Uterus (tissue), 2 donors: ENCODE measurements around the gene ALG1.
A peak's percentile ranks its signal among the peaks of the same experiment; 100 is the strongest.
"Not testable (repeated sequence)": the region's sequence is repeated elsewhere in the genome, so short reads cannot be mapped to it uniquely, and the experiment has no call there.

ENCODE experiments used
- POLR2A ChIP-seq, 2 donors: fragments of 450-650 bp; IDR thresholded peaks; one replicate each; pipeline ENCODE4 v1.6.1; 2016; ENCODE audit warnings: antibody characterized with exemption in 2 of 2, mild to moderate bottlenecking in 1 of 2, moderate library complexity in 1 of 2
- TF ChIP-seq, protein P1 (sequence below), 4 experiments: fragments of 200-600 bp in 2 of 4; fragments of 450-650 bp in 2 of 4; sonication (generic) in 2 of 4; IDR thresholded peaks; one replicate each; pipeline ENCODE4 v1.5.1; 2016 to 2019; ENCODE audit warnings: antibody characterized with exemption in 4 of 4, mild to moderate bottlenecking in 2 of 4, moderate library complexity in 1 of 4

DNA sequence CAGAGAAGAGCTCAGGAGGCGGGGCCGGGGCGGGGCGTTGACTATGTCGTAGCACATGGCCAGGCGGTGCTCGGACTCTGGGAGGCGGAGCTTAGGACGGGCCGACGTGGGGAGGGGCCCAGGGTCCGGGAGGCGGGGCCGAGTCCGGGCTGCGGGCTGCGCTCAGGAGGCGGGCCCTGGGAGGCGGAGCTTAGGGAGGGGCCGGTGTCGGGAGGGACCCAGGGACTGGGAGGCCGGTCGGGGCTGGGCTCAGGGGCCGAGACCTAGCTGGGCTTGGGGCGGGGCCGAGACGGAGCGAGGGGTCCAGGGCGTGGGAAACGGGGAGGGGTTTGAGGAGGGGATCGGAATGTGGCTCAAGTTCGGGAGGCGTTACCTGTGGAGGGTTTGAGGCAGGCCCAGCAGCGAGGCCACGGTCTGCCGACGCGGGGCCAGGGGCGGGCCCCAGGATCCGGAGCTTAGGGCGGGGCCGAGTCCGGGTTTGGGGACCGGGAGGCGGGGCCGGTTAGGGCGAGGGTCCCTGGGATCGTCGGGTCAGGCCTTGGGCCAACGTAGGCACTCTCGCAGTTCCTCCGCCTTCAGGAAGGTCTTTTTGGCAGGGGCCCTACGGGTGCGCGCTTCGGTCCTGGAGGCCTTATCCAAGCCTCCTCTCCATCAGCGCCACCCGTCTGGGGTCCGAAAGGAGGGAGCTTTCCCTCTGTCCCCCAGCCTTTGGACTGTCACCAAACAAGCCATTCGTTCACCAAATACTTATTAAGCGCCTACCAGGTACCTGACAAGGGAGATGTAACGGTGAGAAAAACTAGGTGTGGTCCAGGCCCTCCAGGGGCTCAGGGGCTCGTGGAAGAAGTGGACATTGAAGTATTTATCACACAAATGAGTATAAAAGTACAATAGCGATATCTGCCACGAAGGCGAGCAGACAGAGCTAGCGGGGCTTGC is 26.8 kb downstream of the ALG1 start:
- TF ChIP-seq, protein P1, sequence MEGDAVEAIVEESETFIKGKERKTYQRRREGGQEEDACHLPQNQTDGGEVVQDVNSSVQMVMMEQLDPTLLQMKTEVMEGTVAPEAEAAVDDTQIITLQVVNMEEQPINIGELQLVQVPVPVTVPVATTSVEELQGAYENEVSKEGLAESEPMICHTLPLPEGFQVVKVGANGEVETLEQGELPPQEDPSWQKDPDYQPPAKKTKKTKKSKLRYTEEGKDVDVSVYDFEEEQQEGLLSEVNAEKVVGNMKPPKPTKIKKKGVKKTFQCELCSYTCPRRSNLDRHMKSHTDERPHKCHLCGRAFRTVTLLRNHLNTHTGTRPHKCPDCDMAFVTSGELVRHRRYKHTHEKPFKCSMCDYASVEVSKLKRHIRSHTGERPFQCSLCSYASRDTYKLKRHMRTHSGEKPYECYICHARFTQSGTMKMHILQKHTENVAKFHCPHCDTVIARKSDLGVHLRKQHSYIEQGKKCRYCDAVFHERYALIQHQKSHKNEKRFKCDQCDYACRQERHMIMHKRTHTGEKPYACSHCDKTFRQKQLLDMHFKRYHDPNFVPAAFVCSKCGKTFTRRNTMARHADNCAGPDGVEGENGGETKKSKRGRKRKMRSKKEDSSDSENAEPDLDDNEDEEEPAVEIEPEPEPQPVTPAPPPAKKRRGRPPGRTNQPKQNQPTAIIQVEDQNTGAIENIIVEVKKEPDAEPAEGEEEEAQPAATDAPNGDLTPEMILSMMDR (IDR thresholded peaks at IDR 0.05), result not testable (repeated sequence)
- TF ChIP-seq POLR2A (IDR thresholded peaks at IDR 0.05), result peak in 1 of 2 donors; percentile 45
